Measurements from ENCODE around the gene MEIOB. TPM values are rescaled to one million over a fixed set of nuclear protein-coding genes. Genes with fewer than 3 reads are reported as not detected.
A peak's percentile ranks its signal among the peaks of the same experiment; 100 is the strongest.
"Not testable (repeated sequence)": the region's sequence is repeated elsewhere in the genome, so short reads cannot be mapped to it uniquely, and the experiment has no call there.

Gene MEIOB
- polyA plus RNA-seq, 2 of the 4 experiments (the other 2 are of a cell fraction), result 2.9 to 9.1 TPM

GRCh38 chr16:1899641-1900451 lies 27.9 kb upstream of the MEIOB start:
- POLR2A ChIA-PET, result no interaction called here

GRCh38 chr16:1897692-1898091 lies 25.7 kb upstream of the MEIOB start:
- H3K27ac ChIP-seq; H3K4me1 ChIP-seq; H3K4me2 ChIP-seq; POLR2A ChIA-PET; DNase-seq (ENCODE audit: low read depth in 1 of 2, low spot score in 1 of 2); H3K9me3 ChIP-seq; FAIRE-seq; H3K4me3 ChIP-seq; ATAC-seq: not testable (repeated sequence)
- CTCF ChIA-PET, result interaction anchor here (0.6 to 2.1 kb wide), 6 partner anchors 10 to 32 kb away, joined by 3 to 5 read pairs (median 4); no protein-coding TSS in a partner anchor
- WGBS (ENCODE audit: missing lambda C conversion rate), result 59% methylated on average over 2 of the region's 2 CpGs

More at GRCh38 chr16:1899641-1900451, 27.9 kb upstream of the MEIOB start:
- Histone ChIP-seq H3K4me2 (no peak overlapping the region), H3K4me3 (no peak overlapping the region), H3K27ac (no peak overlapping the region), H3K4me1 (no peaks in the 10 kb centered on the region), H3K9me3 (no peaks in the 10 kb centered on the region)
- ATAC-seq (no peak), DNase-seq (ENCODE audit: low read depth in 1 of 2, low spot score in 1 of 2) (no peak), FAIRE-seq (no peak)
- WGBS (ENCODE audit: missing lambda C conversion rate), result 80% methylated on average over 16 of the region's 16 CpGs
- TF ChIP-seq HOXA7 (CRISPR knock-in tag; IDR thresholded peaks at IDR 0.05) (no peak), SREBF2 (IDR thresholded peaks at IDR 0.05) (no peak), CBX2 (IDR thresholded peaks at IDR 0.05; ENCODE audit: borderline replicate concordance, low read depth) (no peak), ESRRA (IDR thresholded peaks at IDR 0.05; ENCODE audit: borderline replicate concordance, low read length) (no peak), KDM1A (IDR thresholded peaks at IDR 0.05; ENCODE audit: low read depth) (no peak), CHD4 (IDR thresholded peaks at IDR 0.05; ENCODE audit: borderline replicate concordance) (no peak), EP300 (IDR thresholded peaks at IDR 0.05) (no peak), ELK1 (IDR thresholded peaks at IDR 0.05; ENCODE audit: low read depth, low read length) (no peak), HMGXB4 (CRISPR knock-in tag; IDR thresholded peaks at IDR 0.05; ENCODE audit: borderline replicate concordance) (no peak)
- CTCF ChIA-PET, result interaction anchor here (0.6 to 3.2 kb wide), 5 partner anchors 12 to 51 kb away, joined by 3 to 13 read pairs (median 3); no protein-coding TSS in a partner anchor

DNA sequence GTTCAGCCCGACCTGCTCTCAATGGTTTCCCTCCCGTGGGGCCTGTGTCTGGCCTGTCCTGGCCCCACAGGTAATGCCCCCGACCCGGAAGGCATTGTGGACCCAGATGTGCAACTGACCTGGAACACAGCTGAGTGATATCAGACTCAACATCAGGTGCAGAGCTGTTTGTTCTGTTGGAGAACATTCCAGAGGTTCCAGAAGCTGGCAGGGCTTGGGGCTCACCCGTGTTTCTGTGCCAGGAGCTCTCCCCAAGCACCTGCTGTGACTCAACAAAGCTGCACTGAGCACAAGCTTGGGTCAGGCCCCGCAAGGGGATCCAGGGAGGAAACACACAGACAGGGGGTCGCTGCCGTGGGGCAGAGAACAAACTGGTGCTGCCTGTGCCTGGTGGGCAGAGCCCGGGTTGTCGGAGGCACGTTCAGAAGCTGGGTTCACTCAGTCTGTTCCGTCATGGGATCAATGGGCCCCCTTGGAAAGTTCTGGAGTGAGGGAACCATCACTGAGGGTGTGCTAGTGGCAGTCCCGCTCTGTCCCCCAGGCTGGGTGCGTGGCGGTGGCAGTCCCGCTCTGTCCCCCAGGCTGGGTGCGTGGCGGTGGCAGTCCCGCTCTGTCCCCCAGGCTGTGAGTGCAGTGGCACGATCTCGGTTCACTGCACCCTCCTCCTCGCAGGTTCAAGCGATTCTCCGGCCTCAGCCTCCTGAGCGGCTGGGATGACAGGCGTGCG lies 24.1 kb upstream of the MEIOB start:
- H3K4me1 ChIP-seq, result no peaks in the 10 kb centered on the region
- CTCF ChIA-PET, result interaction anchor here (1.3 to 3.8 kb wide), 2 partner anchors 8 to 33 kb away, joined by 4 to 14 read pairs; no protein-coding TSS in a partner anchor
- POLR2A ChIA-PET, result no interaction called here
- H3K27ac ChIP-seq, result no peak overlapping the region
- ATAC-seq (peak; percentile 34 to 38; a peak in 4 of 6 replicates), DNase-seq (ENCODE audit: low read depth in 1 of 2, low spot score in 1 of 2) (no peak), FAIRE-seq (no peak)
- WGBS (ENCODE audit: missing lambda C conversion rate), result 85% methylated on average over 26 of the region's 27 CpGs
- H3K4me3 ChIP-seq, result no peak overlapping the region
- no peaks in the 10 kb centered on the region for H3K9me3 ChIP-seq
- H3K4me2 ChIP-seq, result no peak overlapping the region
- no peak for TF ChIP-seq HEYL (CRISPR knock-in tag; IDR thresholded peaks at IDR 0.05)
- TF ChIP-seq ZFP36 (IDR thresholded peaks at IDR 0.05; ENCODE audit: borderline replicate concordance, partially characterized antibody), result no peak
- no peak for TF ChIP-seq HOXB13 (CRISPR knock-in tag; IDR thresholded peaks at IDR 0.05; ENCODE audit: low read depth)
- TF ChIP-seq SMC3 (IDR thresholded peaks at IDR 0.05), result no peak
- TF ChIP-seq JUN (IDR thresholded peaks at IDR 0.05), result no peak
- TF ChIP-seq FOSB (CRISPR knock-in tag; IDR thresholded peaks at IDR 0.05), result no peak
- no peak for TF ChIP-seq CHD4 (IDR thresholded peaks at IDR 0.05; ENCODE audit: borderline replicate concordance)
- TF ChIP-seq KDM1A (IDR thresholded peaks at IDR 0.05; ENCODE audit: low read depth), result no peak
- TF ChIP-seq PHF8 (IDR thresholded peaks at IDR 0.05; ENCODE audit: borderline replicate concordance, low read depth), result no peak
- TF ChIP-seq EHF (CRISPR knock-in tag; IDR thresholded peaks at IDR 0.05), result no peak
- TF ChIP-seq FOXS1 (CRISPR knock-in tag; IDR thresholded peaks at IDR 0.05), result no peak
